CD14-positive monocyte (primary cell): ENCODE measurements around the gene RNU6-7. TPM values are rescaled to one million over a fixed set of nuclear protein-coding genes. Genes with fewer than 3 reads are reported as not detected.

Experiments used
- DNase-seq, 3 donors: peaks; one replicate each; pipeline ENCODE4 v3.0.0-alpha.2; 2011 to 2022
- H2AFZ ChIP-seq: 2 replicates; pipeline ENCODE4 v1.6.0; 2012; ENCODE audit warnings: mild to moderate bottlenecking, low read depth, low read length, inconsistent platforms; ENCODE audit not compliant: insufficient read depth, poor library complexity, severe bottlenecking
- H3K27ac ChIP-seq, 2 donors: 1 replicate in 1 of 2; 2 replicates in 1 of 2; pipeline ENCODE4 v1.5.1; 2012 to 2013; ENCODE audit warnings: low read length in 2 of 2, control low read depth in 1 of 2, inconsistent platforms in 1 of 2, low read depth in 1 of 2, mild to moderate bottlenecking in 1 of 2
- H3K27me3 ChIP-seq, 2 donors: one replicate each; pipeline versions ENCODE4 v1.6.0 to v1.6.1; 2011 to 2013; ENCODE audit warnings: low read length in 2 of 2; ENCODE audit not compliant: control insufficient read depth in 2 of 2, insufficient read depth in 2 of 2
- H3K36me3 ChIP-seq, 2 donors: replicated peaks in 1 of 2; 1 replicate in 1 of 2; 2 replicates in 1 of 2; pipeline versions ENCODE4 v1.5.1 to v1.6.1; 2012 to 2013; ENCODE audit warnings: low read length in 2 of 2, control low read depth in 1 of 2, inconsistent platforms in 1 of 2, mild to moderate bottlenecking in 1 of 2; ENCODE audit not compliant: insufficient read depth in 2 of 2, control insufficient read depth in 1 of 2
- H3K4me1 ChIP-seq, 2 donors: 1 replicate in 1 of 2; 2 replicates in 1 of 2; pipeline versions ENCODE4 v1.5.1 to v1.6.1; 2012 to 2013; ENCODE audit warnings: low read length in 2 of 2, control low read depth in 1 of 2, inconsistent platforms in 1 of 2, mild to moderate bottlenecking in 1 of 2, moderate library complexity in 1 of 2; ENCODE audit not compliant: insufficient read depth in 2 of 2, control insufficient read depth in 1 of 2
- H3K4me2 ChIP-seq: replicated peaks from 2 replicates; pipeline ENCODE3; 2012; ENCODE audit warnings: low read length, moderate library complexity, mild to moderate bottlenecking; ENCODE audit not compliant: poor library complexity, severe bottlenecking; ENCODE audit errors: extremely low read depth
- H3K4me3 ChIP-seq, 3 experiments: fragments of 200-600 bp in 1 of 3; sonication (generic) in 1 of 3; replicated peaks in 1 of 3; 1 replicate in 2 of 3; 2 replicates in 1 of 3; pipeline ENCODE4 v1.5.1; 2011 to 2013; ENCODE audit warnings: low read length in 3 of 3, mild to moderate bottlenecking in 3 of 3, control low read depth in 2 of 3, low read depth in 2 of 3, inconsistent platforms in 1 of 3, moderate library complexity in 1 of 3
- H3K79me2 ChIP-seq: 2 replicates; pipeline ENCODE4 v1.6.0; 2012; ENCODE audit warnings: mild to moderate bottlenecking, control low read depth, inconsistent platforms, low read length, moderate library complexity; ENCODE audit not compliant: insufficient read depth
- H3K9ac ChIP-seq: 2 replicates; pipeline ENCODE4 v1.6.0; 2017; ENCODE audit warnings: low read length, mild to moderate bottlenecking; ENCODE audit not compliant: insufficient read depth, poor library complexity, severe bottlenecking
- H3K9me3 ChIP-seq, 2 donors: replicated peaks in 1 of 2; 1 replicate in 1 of 2; 2 replicates in 1 of 2; pipeline versions ENCODE4 v1.5.1 to v1.6.1; 2012 to 2013; ENCODE audit warnings: low read length in 2 of 2, control low read depth in 1 of 2; ENCODE audit not compliant: control insufficient read depth in 1 of 2, insufficient read depth in 1 of 2
- H4K20me1 ChIP-seq: 2 replicates; pipeline ENCODE4 v1.6.0; 2012; ENCODE audit warnings: mild to moderate bottlenecking, low read length, control low read depth, moderate library complexity; ENCODE audit not compliant: insufficient read depth
- H3K27ac Mint-ChIP-seq, 7 donors: one replicate each; pipeline ENCODE4 v1.8.0; 2020; ENCODE audit warnings: mild to moderate bottlenecking in 7 of 7, mixed read lengths in 7 of 7, moderate library complexity in 6 of 7, inconsistent platforms in 2 of 7
- H3K27me3 Mint-ChIP-seq, 3 donors: one replicate each; pipeline ENCODE4 v1.8.0; 2021 to 2022; ENCODE audit warnings: low read depth in 3 of 3, mild to moderate bottlenecking in 3 of 3, mixed read lengths in 3 of 3, moderate library complexity in 3 of 3, inconsistent platforms in 1 of 3
- H3K36me3 Mint-ChIP-seq, 2 donors: one replicate each; pipeline ENCODE4 v1.8.0; 2020; ENCODE audit warnings: mixed read lengths in 2 of 2, inconsistent platforms in 1 of 2, mild to moderate bottlenecking in 1 of 2
- H3K4me1 Mint-ChIP-seq: one replicate; pipeline ENCODE4 v1.8.0; 2020; ENCODE audit warnings: mild to moderate bottlenecking, mixed read lengths
- H3K4me3 Mint-ChIP-seq, 2 donors: one replicate each; pipeline ENCODE4 v1.8.0; 2020; ENCODE audit warnings: mild to moderate bottlenecking in 2 of 2, mixed read lengths in 2 of 2, moderate library complexity in 1 of 2
- H3K9me3 Mint-ChIP-seq, 7 donors: one replicate each; pipeline ENCODE4 v1.8.0; 2020 to 2022; ENCODE audit warnings: mixed read lengths in 7 of 7, mild to moderate bottlenecking in 6 of 7, moderate library complexity in 6 of 7, inconsistent platforms in 2 of 7
- CTCF ChIP-seq: fragments of 200-600 bp; IDR thresholded peaks from one replicate; pipeline ENCODE4 v1.8.0; 2022; ENCODE audit warnings: antibody characterized with exemption, mild to moderate bottlenecking
- WGBS: methylation state at CpG from one replicate; pipeline ENCODE4 v1.1.5; 2013; ENCODE audit warnings: missing lambda C conversion rate; ENCODE audit not compliant: insufficient coverage; 5-methylcytosine and 5-hydroxymethylcytosine counted together
- intact Hi-C, 2 donors: fragments of 100-400 bp; cut with micrococcal nuclease; formaldehyde crosslinking; loops; one replicate each; pipeline versions ENCODE4 v1.15.0 to v1.15.1; 2023
- polyA plus RNA-seq, 3 donors: library from polyadenylated mRNA; depleted of rRNA in 1 of 3; unstranded in 2 of 3; stranded (reverse) in 1 of 3; fragments of 300-500 nt in 2 of 3; fragments of >200 nt in 1 of 3; fragmentation: Illumina TruSeq in 2 of 3; gene quantifications; 1 replicate in 2 of 3; 2 replicates in 1 of 3; pipeline ENCODE4 v1.2.3, GENCODE V29; 2012 to 2021

RNU6-7 gene
- polyA plus RNA-seq, 3 donors = not detected

GRCh38 chr14:32249780-32250179 is 47.9 kb downstream of the RNU6-7 start:
- Histone ChIP-seq H4K20me1 (no peaks in the 10 kb centered on the region), H3K27ac (no peak overlapping the region), H3K79me2 (no peaks in the 10 kb centered on the region), H3K4me2 (no peak overlapping the region), H3K4me1 (no peaks in the 10 kb centered on the region), H3K9me3 (no peaks in the 10 kb centered on the region), H3K36me3 (no peaks in the 10 kb centered on the region), H2AFZ (no peak overlapping the region), H3K27me3 (no peaks in the 10 kb centered on the region), H3K9ac (no peak overlapping the region), H3K4me3 (no peak overlapping the region)
- Mint-ChIP-seq H3K4me3 (no peak overlapping the region), H3K9me3 (no peaks in the 10 kb centered on the region), H3K4me1 (no peaks in the 10 kb centered on the region), H3K27ac (no peak overlapping the region), H3K27me3 (peaks cover 0 to 1% (median 0%) of the 10 kb centered on the region in 3 donors), H3K36me3 (no peaks in the 10 kb centered on the region)
- no peak for DNase-seq
- WGBS = 91% methylated on average over 1 of the region's 4 CpGs
- intact Hi-C loops = loop anchor here (5.0 to 10.0 kb wide), 4 partner anchors 177 to 745 kb away; no protein-coding TSS in a partner anchor
- TF ChIP-seq CTCF = no peak

GRCh38 chr14:32250681-32251080 is 48.8 kb downstream of the RNU6-7 start:
- WGBS = 76% methylated on average over 2 of the region's 3 CpGs
- Histone ChIP-seq H3K9ac (no peak overlapping the region), H4K20me1 (no peaks in the 10 kb centered on the region), H2AFZ (no peak overlapping the region), H3K36me3 (no peaks in the 10 kb centered on the region), H3K9me3 (no peaks in the 10 kb centered on the region), H3K4me3 (no peak overlapping the region), H3K27me3 (no peaks in the 10 kb centered on the region), H3K27ac (no peak overlapping the region), H3K79me2 (no peaks in the 10 kb centered on the region), H3K4me2 (no peak overlapping the region), H3K4me1 (no peaks in the 10 kb centered on the region)
- Mint-ChIP-seq H3K9me3 (no peaks in the 10 kb centered on the region), H3K27ac (no peak overlapping the region), H3K4me3 (no peak overlapping the region), H3K4me1 (no peaks in the 10 kb centered on the region), H3K27me3 (peaks cover 0 to 1% (median 0%) of the 10 kb centered on the region in 3 donors), H3K36me3 (no peaks in the 10 kb centered on the region)
- no peak for DNase-seq
- intact Hi-C loops = loop anchor here (5.0 to 10.0 kb wide), 4 partner anchors 178 to 746 kb away; no protein-coding TSS in a partner anchor
- TF ChIP-seq CTCF = no peak
